CD4-positive, alpha-beta T cell treated with Interleukin-15 for 1 hour (primary cell): Measurements from ENCODE around the gene IST1.

Source experiments
- DNase-seq: peaks from one replicate; pipeline ENCODE4 v3.0.0-alpha.2; 2020

Gene IST1

DNA sequence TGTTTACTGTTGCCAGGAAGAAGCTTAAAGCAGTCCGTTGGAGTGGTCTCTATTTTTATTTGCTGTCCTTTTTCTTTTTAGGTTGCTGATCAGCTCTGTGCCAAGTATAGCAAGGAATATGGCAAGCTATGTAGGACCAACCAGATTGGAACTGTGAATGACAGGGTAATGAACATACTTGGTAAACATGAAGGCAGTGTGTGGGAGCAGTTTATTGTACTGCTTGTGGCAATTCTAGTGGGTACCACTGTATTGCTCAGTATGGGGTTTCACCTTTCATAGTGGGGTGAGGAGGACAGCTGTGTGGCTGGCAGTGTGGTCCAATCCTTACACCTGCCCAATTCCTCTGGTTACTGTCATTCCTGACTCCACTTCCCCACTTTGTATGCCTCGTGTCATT lies 25.3 kb downstream of the IST1 start:
- no peak for DNase-seq

DNA sequence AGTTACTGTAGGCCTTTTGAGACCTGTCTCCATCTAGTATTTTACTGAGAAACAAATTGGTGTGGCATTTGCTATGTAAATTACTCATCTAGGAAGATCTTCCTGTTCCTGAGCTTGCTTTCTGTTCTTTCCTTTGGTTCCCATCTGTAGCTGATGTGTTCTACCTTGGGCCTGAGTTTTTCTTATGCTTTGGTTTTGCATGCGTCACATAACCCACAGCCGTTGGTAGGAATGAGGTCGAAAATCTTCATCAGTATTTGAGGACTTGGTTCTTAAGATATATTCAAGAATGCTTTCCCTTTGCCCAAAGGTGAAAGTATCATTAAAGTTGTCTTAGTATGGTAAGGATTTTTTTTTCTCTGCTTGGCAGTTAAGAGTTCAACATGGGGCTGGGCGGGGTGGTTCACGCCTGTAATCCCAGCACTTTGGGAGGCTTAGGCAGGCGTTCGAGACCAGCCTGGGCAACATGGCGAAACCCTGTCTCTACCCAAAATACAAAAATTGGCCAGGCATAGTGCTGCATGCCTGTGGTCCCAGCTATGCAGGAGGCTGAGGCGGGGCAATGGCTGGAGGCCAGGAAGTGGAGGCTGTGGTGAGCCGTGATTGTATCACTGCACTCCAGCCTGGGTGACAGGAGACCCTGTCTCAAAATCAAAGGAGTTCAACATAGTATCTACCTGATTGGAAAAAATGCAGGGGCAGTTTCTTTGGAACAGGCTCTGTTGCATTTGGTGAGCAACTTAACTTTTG lies 28.8 kb downstream of the IST1 start:
- DNase-seq = no peak

DNA sequence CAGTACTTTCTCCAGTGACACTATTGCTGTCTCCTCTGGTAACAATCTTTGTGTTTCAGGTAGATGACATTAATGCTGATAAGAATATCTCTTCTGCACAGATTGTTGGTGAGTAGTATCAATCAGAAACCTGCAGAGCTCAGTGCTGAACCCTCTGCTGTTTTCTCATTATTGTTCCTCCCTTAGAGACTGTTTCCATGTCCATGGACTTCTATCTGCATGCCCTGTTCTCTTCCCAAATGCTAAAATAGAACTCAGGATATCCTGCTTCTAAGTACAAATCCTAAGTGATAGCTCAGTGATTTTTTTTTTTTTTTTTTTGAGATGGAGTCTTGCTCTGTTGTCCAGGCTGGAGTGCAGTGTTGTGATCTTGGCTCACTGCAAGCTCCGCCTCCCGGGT lies 29.4 kb downstream of the IST1 start:
- no peak for DNase-seq

DNA sequence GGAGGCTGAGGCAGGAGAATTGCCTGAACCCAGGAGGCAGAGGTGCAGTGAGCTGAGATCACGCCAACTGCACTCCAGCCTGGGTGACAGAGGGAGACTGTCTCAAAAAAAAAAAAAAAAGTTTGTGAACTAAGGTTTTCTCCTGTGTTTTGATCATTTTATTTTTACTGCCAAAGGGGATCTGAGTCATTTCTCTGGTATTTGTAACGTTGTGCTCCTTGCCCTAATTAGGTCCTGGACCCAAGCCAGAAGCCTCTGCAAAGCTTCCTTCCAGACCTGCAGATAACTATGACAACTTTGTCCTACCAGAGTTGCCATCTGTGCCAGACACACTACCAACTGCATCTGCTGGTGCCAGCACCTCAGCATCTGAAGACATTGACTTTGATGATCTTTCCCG lies 32.1 kb downstream of the IST1 start:
- DNase-seq = no peak

DNA sequence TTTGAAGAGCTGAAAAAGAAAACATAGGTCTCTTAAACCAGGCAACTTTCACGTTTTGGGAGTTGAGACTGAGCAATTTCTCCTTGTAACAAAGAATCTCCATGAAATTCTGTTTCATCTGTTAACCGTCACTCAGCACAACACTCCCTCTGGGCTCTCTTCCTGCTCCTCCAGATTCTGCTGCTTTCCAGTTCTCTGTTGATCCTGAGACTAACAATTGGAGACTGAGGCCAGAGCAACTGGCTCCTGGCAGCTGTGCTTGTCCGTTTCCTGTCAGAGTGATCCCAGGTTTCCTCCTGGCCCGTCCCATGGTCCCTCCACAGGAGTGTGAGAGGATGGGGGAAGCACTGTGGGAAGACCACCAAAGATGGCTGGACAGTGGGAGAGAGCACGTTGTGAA lies 32.5 kb downstream of the IST1 start:
- no peak for DNase-seq

DNA sequence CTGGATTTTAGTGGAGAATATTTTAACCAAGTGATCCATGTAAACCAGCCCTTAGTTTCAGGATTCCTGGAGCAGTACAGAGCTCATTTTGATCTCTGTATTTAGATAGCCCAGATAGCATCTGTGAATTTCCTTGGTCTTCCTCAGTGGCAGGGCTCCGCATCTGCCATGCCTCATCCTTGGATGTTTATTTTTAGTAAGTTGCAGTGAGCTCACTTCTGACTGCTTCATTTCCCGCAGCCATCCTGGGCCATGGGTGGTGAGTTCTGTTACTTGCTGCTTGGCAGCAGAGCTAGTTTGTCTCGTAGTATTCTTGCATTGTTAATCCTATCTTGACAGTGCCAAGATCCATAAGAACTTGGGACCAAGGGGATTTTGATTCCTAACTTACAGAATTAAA lies 33.7 kb downstream of the IST1 start:
- DNase-seq = no peak

DNA sequence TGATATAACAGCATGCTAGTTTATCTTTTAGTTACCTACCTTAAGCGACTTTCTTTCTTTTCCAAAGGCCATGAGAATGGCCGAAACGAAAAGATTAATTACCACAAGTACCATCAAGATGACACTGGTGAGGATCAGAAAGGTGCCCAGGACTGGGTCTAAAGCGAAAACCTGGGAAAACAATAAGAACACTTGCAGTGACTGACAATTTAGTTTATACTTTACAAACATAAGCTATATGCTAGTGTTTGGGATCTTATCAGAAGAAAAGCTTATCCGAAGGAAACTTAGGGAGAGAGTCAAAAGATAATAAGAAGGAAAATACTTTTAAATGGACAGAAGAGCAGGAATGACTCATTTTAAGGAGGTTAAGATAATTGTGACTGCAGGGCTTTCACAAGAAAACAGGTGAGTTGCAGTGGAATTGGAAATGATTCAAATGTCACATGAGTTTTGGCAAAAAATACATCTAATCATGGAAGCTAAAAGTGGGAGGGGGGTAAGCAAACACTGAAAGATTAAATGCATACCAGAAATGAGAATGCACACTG lies 34.8 kb downstream of the IST1 start:
- no peak for DNase-seq

DNA sequence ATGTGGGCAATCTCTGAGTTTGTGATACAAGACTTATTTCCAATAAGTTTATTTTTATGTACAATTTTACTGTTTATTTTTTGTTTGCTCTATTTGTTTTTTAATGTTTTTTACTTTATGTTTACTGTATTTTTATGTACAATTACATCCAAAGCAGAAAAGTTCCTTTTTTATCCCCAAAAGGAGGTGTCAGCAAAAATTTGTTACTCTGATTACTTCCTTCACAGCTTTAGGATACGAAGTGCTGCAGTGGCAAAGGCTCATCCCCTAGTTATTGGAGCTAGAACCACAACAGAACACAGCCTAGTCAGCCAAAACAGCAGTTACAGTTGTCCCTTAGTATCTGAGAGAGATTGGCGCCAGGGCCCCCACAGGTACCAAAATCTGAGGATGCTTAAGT lies 35.7 kb downstream of the IST1 start:
- DNase-seq = no peak

DNA sequence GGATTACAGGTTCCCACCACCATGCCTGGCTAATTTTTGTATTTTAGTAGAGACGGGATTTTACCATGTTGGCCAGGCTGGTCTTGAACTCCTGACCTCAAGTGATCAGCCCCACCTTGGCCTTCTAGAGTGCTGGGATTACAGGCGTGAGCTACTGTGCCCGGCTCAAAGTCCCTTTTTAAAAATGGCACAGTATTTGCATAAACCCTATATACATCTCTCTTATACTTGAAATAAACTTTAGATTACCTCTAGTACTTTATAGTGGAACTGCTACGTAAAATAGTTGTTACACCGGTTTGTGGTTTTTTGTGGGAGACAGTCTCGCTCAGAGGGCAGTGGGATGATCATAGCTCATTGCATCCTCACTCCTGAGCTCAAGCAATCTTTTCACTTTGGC lies 36.3 kb downstream of the IST1 start:
- no peak for DNase-seq

DNA sequence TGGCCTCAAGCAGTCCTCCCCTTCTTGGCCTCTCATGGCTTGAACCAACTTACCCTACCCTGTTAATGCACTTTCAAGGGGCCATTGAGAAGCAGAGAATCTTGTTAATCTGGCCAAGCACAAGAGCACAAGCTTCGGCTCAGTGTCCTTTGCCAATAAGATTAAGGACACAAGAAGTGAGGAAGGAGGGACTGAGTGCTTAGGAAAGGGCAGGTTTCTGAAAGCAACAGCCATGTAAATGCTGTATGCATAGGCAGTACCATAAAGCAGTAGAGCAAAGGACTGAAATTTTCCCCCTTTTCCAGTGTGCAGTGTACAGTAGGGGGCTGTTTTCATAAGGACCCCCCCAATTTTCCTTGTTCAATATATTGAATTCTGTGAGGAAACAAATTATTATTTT lies 37.7 kb downstream of the IST1 start:
- DNase-seq = no peak

DNA sequence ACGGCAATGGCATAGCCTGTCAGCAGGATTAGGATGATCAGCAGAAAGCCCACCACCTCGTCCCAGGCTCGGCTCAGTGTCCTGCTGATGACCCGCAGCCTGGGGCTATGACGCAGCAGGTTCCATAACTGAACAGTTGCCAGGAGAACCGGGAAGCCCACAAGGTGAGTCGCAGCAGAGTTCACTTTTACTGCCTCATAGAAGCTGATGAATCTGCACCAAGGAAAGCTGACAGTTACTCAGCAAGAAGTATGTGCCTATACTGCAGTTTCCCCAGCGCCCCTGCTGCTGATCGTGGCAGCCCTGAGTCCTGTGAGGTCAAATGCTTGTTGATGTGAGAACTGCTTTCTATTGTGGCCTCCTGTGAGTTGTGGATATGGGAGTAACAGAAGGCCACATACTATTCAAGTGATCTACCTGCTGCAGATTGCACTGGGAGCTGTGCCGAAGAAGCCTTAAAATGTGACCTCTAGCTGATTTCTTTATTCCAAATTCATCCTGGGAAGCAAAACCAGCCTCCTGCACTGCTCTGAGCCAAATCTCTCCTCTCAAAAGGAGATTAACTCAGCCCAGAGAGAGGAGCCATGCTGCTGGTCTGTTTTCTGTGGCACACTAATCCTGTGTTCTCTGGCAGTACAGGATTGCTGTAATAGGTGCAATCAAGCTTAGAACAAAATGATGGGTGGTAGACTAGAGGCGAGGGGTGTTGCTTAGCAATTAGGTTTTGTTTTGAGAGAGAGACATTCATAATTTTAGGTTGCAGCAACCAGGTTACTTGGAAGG lies 38.8 kb downstream of the IST1 start:
- DNase-seq = no peak

DNA sequence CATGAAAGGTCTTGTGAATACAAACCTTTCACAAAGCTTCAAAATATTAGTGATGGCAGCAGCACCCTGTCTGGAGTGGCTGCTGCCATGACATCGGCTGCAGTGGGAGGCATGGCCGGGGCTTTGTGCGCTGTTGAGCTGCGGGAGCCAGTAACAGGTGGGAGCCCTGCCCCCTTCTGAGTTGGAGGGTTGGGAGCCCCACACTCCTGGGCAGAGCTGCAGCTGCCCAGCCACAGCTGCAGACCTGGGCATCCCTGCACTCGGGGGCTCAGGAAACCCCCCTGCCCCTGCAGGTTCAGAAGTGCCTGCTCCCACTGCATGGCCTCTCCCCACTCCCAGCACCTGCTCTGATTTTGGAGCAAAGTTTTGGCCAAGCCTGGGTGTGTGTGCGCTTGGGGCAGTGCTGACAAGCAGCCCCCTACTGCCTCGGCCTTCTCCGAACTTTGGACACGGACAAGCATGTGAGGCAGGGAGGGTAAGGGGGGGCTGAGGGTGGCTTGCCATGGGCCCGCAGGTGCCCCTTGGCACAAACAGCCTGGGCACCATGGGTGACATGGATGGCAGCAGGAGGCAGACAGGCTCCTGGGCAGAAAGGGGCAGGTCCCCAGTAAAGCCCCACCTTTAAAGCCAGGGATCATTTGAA lies 42.7 kb downstream of the IST1 start:
- DNase-seq = no peak

DNA sequence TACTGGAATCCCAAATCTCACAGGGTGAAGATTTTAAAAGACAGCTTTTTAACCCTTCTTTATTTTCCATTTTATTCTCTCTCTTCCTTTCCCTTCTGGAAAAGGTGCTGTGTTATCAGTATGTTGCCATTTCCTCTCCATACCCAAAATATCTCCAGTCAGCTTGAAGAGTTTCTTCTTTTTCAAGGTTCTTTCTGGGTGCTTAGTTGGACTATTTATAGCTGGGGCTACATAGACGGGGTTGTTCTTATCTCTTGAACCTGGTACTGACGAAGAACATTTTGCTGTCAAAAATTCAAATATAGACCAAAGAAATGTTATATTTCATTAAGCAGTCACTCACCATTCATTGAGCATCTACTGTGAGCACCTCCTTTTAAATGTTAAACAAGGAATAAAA lies 48.6 kb downstream of the IST1 start:
- DNase-seq = no peak

DNA sequence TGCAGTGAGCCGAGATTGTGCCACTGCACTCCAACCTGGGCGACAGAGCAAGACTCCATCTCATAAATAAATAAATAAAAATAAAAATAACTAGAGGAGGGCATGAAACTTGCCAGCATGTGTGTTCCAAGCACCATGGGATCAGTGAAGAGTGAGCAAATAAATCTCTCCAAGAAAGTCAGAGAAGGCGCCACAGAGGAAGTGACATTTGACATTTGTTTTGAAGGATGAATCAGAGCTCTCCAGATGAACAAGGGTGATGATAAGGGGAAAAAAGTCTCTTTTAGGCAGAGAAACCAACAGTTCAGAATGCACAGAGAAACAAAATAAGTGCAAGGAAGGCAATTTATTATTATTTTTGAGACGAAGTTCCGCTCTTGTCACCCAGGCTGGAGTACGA lies 50.3 kb downstream of the IST1 start:
- DNase-seq = no peak

DNA sequence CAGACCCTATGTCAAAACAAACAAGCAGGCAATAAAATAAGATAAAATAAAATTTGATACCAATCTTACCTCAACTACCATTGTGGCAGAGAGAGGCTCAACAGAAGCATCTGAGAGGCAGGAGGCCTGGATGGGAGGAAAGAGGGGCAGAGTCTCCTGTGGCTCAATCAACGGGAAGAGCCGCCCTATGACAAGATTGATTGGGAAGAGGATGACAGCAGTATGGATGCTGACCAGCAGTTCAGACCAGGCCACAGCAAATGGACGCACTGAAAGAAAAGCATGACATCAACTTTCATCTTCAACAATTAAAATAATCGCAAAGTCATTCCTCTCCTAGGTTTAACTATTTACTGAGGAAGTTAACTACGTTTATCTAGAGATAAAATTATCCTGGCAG lies 57.5 kb downstream of the IST1 start:
- DNase-seq = no peak

DNA sequence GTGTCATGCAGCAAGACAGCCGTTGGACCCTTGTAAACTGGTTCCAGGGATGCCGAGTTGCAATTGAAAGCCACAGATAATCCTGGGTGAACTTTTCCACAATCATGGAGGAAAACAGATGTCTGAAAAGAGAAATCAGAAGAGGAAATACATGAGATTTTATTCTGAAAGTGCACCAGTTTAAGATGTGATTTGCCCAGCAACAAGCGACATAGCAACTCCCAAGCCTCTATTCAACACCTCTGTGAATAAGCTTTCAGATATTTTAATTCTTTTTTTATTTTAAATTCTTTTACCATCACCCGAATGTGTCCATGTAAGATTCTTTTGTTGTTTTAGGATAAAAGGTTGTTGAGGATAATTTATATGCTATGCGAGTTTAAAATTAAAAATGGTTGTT lies 58.8 kb downstream of the IST1 start:
- no peak for DNase-seq

DNA sequence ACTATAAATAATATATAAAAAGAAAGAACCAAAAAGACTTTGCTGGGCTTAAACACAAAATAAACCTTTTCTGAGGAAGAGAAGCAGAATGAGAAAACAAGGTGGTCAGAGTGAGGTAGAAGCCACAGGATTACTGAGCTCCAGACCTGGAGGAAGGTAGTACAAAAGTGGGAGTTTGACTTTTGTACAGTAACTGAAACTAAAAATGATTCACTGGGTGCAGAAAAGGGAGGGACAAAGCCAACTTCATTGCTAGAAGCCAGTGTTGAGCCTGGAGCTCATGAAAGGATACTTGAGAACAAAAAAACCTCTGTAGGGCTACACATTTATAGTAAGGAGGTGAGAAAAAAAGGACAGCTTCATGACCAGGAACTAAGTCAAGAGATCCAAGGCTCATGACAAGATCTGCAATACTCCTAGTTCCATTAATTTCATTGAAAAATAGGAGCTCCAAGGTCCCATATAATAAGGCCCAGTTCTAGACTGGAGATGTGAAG lies 59.4 kb downstream of the IST1 start:
- DNase-seq = no peak

DNA sequence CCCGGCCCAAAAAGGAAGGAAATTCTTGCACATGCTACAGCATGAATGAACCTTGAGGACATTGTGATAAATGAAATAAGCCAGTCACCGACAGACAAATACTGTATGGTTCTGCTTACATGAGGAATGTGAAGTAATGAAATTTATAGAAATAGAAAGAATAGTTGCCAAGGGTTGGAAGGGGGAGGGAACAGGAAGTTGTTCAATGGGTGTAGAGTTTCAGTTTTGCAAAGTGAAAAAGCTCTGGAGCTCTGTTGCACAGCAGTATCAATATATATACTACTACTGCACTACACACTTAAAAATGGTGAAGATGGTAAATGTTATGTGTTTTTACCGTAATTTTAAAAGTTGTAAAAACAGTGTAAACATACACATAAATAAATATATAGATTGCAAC lies 61.2 kb downstream of the IST1 start:
- DNase-seq = no peak

DNA sequence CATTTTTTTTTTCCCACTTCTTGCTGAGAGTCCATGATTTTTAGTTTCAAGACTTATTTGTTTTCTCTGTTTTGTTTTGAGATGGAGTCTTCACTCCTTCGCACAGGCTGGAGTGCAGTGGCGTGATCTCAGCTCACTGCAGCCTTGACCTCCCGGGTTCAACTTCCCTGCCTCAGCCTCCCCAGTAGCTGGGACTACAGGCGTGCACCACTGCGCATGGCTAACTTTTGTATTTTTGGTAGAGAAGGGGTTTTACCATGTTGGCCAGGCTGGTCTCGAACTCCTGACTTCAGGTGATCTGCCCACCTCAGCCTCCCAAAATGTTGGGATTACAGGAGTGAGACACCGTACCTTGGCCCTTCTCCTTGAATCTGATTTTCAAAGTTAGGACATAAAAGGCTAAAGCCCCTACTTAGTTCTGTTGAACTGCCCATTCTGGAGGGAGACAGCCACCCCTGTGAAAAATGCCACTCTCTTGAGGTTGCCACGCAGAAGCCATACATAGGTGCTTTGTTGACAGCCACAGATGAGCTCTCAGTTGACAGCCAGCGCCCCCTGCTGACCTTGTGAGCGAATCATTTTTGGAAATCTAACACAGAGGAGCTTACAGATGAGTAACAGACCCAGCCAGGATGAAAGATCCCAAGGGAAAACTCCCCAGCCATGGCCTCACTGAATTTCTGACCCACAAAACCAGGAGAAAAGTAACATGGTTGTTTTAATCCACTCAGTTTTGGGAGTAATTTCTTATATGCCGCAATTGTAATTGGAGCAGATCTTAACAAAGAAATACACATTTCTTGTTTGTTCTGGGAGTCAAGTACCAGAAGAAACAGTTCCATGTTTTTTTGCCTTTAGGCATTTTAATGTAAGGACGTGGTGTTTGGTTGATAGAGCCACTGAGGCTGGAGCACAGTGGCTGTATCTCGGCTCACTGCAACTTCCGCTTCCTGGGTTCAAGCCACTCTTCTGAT lies 66.0 kb downstream of the IST1 start:
- DNase-seq = peak; percentile 76

DNA sequence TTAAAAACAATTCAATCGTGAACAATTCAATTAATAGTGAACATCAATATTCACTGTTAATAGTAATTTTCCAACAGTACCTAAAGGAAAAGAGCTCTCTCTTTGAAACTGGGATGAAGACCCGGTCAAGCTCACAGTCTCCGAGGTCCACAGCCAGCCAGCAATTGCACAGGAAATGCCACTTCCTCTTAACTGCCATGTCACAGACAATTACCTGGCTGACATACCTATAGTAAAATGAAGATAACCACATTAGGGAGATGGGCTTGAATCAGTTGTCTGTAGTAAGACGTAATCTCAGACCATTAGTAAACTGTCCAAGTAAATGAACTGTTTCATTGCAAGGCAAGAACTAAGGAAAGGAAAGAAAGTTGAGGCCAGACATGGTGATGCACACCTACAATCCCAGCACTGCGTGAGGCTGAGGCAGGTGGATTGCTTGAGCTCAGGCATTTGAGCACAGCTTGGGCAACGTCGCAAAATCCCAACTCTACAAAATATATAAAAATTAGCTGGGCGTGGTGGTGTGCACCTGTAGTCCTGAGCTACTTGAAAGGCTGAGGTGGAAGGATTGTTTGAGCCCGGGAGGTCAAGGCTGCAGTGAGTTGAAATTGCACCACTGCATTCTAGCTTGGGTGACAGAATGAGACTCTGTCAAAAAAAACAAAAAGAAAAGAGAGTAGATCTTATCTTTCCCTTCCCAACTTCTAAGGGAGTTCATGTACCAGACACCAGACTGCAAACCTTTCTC lies 68.0 kb downstream of the IST1 start:
- DNase-seq = no peak

DNA sequence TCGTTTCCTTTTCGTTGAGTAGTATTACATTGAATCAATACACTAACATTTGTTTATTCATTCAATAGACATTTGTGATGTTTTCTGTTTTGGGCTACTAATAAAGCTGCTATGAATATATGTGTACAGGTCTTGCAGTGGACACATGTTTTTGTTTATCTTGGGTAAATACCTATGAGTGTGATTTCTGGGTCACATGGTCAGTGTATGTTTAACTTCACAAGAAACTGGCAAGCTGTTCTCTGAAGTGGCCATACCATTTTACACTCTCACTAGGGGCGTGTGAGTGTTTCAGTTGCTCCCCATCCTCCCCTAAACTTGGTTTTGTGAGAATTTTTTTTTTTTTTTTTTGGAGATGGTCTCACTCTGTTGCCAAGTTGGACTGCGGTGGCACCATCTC lies 69.9 kb downstream of the IST1 start:
- no peak for DNase-seq

DNA sequence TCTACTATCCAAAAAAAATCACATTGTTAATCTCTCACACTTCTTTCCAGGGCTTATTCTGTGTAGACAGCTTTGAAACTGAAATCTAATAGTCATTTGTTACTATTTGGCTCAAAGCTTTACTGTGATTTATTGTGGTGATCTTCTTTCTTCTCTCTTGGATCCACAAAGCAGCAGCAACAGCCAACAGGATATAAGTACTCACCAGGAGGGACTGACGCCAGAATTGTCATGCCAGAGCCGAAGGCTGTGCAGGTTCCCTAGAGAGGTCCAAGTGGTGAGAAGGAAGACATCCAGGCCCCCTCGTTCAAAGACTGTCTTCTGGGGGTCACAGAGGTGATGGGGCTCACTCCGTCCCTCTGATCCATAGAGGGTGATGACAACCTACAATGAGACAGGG lies 71.6 kb downstream of the IST1 start:
- DNase-seq = no peak
